Measurements from ENCODE around the gene SERAC1.
"Not testable (repeated sequence)": the region's sequence is repeated elsewhere in the genome, so short reads cannot be mapped to it uniquely, and the experiment has no call there.

SERAC1 gene

DNA sequence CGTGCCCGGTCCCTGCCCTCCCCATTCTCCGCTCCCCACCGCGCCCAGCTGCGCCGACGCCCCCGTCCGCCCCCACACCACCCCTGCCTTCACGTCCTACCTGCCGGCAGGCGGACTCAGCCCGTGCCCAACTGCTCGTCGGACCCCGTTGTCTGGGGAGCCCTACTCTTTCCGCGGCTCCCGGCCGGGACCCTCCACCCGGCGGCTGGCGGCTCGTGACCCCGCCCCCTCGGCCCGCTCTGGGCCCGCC, at the start of gene SERAC1:
Gene SERAC1, minus strand, starts transcription at position 223 of the 250 bp plus-strand sequence. CDS start 9,899 bp downstream, outside the sequence.
- DNase-seq, result no peak

DNA sequence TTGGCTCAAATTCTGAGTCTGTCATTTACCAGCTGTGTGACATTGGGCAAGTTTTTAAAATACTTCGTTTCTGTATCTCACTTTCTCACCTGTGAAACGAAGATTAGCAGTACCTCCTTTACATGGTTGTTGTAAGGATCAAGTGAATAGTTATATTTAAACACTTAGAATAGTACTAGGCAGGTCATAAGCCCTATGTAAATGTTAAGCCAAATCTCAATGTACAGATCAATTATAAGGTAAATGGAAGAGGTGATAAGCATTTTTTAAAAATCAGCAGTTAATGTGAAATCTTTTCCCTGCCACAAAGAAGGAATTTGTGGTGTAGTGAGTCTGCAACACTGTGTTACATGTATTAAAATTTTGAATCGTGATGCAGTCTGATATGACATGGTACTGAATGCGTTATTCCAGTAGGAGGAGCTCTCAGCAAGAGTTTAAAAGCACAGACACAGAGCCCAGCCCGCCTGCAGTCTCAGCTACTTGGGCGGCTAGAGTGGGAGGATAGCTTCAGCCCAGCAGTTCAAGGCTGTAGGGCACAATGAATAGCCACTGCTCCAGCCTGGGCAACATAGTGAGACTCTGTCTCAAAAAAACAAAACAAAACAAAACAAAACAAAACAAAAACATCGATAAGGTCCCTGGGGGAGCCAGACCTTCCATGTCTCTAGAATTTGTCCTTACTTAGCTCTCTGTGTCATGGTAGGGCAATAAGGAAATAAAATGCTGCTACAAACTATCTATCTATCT, 46.0 kb upstream of the SERAC1 start:
- peak; percentile 27 for DNase-seq

DNA sequence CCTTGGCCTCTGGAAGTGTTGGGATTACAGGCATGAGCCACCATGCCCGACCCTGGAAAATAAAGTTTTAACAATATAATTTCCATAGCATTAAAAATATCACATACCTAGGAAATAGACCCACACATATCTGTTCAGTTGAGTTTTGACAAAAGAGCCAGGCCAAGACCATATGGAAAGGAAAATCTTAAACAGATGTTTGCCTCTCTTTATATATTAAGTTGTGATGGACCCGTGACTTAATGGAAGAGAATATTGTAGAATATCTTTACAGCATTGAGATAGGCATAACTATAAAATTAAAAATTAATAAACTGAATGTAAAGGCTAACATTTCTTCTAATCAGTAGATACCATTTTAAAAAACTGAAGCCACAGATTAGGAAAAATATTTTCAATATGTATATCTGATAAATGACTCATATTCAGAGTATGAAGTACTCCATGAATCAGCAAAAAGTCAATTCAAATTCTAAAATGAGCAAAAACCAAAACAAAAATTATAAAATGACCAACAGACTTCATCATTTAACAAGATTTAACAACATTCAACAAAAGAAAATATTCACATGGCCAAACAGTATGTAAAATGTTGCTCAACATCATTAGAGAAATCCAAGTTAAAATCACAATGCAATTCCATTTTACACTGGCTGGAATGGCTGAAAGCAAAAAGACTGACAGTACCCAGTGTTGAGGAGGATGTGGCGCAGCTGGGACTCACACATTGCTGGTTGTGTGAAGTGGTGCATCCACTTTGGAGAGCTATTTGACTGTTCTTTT, 43.4 kb upstream of the SERAC1 start:
- no peak for DNase-seq

DNA sequence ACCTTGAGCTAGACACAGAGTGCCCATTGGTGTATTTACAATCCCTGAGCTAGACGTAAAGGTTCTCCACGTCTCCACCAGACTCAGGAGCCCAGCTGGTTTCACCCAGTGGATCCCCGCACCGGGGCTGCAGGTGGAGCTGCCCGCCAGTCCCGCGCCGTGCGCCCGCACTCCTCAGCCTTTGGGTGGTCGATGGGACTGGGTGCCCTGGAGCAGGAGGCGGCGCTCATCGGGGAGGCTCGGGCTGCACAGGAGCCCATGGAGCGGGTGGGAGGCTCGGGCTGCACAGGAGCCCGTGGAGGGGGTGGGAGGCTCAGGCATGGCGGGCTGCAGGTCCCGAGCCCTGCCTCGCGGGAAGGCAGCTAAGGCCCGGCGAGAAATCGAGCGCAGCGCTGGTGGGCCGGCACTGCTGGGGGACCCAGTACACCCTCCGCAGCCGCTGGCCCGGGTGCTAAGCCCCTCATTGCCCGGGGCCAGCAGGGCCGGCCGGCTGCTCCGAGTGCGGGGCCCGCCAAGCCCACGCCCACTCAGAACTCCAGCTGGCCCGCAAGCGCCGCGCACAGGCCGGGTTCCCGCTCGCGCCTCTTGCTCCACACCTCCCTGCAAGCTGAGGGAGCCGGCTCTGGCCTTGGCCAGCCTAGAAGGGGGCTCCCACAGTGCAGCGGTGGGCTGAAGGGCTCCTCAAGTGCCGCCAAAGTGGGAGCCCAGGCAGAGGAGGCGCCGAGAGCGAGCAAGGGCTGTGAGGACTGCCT, 41.7 kb upstream of the SERAC1 start:
- DNase-seq, result not testable (repeated sequence)

DNA sequence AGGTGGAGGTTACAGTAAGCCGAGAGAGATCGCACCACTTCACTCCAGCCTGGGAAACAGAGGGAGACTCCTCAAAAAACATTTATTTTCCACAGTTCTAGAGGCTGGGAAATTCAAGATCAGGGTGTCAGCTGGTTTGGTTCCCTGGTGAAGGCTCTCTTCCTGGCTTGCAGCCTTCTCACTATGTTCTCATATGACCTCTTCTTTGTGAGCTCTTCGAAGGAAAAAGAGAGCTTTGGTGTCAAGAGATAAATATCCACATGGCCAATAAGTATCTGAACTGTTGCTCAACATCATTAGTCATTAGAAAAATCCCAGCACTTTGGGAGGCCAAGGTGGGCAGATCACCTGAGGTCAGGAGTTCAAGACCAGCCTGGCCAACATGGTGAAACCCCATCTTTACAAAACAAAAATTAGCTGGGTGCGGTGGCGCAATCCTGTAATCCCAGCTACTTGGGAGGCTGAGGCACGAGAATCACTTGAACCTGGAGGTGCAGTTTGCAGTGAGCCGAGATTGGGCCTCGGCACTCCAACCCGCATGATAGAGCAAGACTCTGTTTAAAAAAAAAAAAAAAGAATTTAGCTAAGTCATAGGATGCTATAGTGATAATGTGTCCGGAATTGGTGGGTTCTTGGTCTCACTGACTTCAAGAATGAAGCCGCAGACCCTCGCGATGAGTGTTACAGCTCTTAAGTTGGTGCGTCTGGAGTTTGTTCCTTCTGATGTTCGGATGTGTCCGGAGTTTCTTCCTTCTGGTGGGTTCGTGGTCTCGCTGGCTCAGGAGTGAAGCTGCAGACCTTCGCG, 40.4 kb upstream of the SERAC1 start:
- not testable (repeated sequence) for DNase-seq

DNA sequence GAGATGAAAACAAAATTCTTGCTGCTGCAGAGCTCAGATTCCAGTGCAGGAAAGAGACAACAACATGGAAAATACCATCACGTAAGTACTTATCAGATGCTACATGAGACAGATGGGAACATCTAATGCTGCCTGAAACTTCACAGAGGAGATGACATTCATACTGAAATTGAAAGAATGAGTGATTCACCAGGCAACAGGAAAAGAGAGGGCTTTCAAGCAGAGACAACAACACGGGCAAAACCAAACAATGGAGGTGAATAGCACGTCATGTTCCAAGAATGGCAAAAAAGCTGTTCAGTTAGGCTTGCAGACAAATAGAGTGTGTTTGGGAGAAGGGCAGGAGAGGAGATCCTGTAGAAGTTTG, 39.3 kb upstream of the SERAC1 start:
- no peak for DNase-seq

DNA sequence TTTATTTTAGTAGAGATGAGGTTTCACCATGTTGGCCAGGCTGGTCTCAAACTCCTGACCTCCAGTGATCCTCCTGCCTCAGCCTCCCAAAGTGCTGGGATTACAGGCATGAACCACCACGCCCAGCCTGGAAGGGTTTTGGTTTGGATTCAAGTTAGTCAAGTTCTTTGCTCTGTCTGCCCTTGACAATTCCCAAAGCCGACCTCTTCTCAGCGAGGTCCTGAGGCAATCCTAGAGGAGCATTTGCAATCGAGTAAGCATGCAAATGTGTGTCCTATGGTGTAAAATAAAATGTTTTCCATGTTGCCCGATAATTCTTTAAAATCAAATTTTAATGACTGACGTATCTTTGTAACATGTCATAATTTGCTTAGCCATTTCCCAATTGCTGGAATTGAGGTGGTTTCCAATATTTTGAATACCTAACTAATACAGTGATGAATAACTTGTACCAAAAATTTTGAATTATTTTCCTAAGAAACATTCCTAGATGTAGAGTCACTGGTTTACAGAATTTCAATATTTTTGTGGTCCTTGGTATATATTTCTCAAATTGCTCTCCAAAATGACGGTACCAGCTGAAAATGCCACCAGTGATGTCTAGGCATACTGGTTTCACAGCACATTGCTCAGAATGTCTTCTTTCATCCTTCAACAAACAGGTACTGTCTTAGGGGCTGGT, 38.8 kb upstream of the SERAC1 start:
- no peak for DNase-seq

DNA sequence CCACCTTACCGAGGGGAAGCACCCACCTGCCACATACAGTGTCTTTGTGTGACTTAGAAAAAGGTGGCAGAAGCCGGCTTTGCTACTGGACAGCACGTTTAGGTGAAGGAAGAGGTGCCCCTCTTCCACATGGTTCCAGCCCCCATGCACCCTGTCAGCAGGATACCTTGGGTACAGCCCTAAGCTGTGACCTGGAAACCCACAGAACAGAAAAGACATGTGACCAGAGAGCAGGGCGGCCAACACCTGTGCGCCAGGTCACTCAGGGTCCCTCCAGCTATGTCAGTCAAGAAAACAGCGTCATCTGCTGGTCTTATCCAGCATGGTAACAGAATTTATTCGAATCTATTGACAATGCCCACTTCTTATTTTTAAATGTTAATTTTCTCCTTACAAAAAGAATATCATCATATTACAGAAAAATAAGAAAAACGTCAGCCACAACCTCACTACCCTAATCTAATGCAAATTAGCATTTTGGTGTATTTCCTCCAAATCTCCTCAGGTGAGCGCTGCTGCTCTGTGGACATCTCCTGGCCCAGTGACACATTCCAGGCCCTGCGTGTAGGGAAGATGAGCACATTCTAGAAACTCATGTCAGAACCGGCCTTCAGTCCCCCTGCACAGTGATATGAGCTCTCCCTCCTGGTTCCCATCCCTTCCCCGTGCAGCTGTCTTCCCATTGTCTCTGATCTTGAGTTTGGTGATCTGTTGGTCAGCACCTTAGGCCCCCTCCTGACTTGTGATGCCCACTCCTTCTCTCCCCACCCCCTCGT, 37.3 kb upstream of the SERAC1 start:
- DNase-seq, result no peak

DNA sequence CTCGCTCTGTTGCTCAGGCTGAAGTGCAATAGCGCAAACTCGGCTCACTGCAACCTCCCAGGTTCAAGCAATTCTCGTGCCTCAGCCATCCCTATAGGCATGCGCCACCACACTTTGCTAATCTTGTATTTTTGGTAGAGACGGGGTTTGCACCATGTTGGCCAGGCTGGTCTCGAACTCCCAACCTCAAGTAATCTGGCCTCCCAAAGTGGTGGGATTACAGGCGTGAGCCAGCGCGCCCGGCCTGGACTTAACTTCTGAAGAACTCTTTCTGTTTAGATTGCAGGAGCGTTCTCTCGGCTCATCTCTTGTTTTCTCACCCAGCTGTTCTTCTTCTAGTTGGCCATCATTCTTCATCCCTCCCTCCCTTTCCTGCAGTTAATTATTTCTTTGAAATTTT, 30.4 kb upstream of the SERAC1 start:
- DNase-seq, result no peak

DNA sequence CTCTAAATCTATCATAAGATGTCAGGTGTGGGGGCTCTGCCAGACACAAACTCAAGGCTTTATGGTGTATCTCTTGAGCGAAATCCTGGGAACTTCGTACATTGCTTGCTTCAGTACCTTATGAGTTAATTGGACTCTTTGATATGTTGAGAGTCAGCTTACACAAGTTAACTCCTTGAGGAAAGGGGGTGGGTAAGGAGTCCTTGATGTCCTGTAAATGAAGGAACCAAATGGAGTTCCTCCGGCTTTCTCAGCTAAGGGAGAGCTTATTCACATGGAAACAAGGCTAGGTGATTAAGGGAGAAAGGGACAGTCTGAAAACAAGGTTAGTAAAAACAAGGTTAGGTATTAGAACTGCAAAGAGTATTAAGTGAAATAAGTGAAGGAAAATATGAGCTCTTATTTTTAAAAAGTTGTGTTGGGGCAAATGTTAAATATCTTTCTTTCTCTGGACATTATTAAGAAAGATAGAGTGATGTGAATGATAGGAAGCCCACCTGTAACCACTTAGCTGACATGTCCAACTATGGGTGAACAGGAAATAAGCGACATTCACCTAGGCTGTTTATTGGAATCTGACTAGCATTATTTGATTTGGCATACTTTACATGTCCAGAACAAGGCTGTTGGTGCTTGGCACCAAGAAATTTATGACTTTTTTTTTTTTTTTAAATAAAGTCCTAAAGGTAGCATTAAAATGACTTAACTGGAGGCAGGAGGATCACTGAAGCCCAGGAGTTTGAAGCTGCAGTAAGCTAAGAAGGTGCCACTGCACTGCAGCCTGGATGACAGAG, 26.6 kb upstream of the SERAC1 start:
- no peak for DNase-seq

DNA sequence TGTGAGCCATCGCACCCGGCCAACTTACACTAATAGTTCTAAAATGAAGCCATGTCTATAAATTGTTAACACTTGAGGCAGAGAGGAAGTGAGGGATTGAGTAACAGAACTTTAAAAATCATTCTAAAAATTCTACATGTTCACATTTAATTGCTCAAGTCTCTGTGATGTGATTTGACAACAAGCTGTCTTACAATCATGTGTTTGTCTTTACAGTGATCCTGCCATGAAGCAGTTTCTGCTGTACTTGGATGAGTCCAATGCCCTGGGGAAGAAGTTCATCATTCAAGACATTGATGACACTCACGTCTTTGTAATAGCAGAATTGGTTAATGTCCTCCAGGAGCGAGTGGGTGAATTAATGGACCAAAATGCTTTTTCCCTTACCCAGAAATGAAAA, 23.7 kb upstream of the SERAC1 start:
- no peak for DNase-seq

DNA sequence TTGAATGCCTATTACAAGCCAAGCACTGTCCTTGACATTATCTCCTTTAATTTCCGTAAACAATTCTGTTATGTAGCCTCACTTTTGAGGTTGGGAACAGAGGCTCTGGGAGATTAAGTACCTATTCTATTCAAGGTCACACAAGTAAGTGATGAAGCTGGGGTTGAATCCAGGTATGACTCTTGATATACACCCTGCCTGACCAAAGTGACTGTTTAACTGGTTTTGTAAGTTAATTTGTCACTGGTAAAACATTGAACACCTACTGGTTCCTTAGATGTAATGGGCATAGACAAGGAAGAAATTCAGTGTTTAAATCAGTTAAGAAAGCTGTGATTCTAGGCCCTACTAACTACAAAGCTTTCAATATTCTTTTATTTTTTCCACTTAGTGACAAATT, 23.0 kb upstream of the SERAC1 start:
- DNase-seq, result no peak

DNA sequence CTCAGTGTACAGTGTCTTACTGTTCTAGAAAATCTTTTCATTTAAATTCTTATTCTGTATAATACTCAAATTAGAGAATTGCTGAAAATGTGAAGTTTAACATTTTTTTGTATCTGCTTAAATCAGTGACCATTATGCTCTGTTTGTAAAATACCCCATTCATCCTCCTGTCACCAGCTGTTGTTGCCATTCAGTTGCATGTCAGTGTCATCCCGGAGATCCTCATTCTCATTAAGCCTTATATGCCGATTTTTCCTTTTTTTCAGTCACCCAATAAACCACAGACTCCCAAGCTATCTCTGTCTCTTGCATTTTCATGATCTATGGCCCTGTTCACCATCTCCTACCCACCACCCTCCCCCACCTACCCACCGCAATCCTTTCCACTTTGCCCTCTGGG, 20.5 kb upstream of the SERAC1 start:
- DNase-seq, result no peak

DNA sequence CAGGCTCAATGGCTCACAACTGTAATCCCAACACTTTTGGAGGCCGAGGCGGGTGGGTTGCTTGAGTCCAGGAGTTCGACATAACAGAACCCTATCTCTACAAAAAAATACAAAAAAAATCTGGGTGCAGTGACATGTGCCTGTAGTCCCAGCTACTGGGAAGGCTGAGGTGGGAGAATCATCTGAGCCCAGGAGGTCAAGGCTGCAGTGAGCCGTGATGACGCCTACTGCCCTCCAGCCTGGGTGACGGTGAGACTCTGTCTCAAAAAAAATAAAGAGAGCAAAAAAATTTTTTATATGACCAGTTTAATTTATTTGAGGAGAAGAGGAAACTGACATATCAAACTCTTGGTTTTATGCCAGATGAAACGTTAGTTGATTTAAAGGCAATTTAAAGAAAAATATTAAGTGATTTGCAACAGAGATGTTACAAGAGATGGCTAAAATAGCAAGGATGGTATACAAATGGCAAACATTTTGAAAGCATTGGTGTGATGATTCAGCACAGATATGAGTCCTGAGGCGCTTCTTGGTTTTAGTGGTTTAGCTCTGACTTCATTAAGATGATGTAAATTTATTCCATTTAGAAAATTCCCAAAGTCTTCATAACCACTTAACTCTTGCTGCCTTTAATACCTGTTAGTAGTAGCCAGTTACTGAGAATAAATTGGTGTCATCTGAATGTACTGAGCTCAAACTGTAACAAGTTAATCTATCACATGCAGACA, 17.8 kb upstream of the SERAC1 start:
- no peak for DNase-seq

DNA sequence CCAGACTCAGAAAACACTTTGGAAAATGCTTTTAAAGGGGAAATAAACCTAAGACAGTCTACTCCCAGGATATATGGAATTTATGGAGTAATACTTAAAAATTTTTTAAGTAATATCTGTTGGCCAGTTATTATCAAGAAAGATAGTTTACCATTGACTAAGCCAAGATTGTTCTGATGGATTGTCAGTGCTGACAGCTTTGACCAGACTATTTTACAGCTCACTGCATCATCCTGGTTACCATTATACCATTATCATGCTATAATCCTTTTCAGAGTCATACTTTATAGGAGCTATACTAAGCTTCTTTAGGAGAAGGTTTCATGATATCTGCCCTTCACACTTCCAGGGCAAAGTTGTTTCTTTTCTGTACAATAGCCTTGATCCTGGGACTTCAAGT, 16.5 kb upstream of the SERAC1 start:
- DNase-seq, result no peak

DNA sequence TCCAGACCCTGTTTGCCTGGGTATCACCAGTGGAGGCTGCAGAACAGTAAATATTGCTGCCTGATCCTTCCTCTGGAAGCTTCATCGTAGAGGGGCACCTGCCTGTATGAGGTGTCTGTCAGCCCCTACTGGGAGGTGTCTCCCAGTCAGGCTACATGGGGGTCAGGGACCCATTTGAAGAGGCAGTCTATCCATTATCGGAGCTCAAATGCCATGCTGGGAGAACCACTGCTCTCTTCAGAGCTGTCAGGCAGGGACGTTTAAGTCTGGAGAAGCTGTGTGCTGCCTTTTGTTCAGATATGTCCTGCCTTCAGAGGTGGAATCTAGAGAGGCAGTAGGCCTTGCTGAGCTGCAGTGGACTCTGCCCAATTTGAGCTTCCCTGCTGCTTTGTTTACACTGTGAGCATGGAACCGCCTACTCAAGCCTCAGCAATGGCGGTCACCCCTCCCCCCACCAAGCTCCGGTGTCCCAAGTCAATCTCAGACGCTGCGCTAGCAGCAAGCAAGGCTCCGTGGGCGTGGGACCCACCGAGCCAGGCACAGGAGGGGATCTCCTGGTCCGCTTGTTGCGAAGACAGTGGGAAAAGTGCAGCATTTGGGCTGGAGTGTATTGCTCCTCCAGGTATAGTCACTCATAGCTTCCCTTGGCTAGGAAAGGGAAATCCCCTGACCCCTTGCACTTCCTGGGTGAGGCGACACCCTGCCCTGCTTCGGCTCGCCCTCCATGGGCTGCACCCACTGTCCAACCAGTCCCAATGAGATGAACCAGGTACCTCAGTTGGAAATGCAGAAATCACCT, 15.3 kb upstream of the SERAC1 start:
- not testable (repeated sequence) for DNase-seq

DNA sequence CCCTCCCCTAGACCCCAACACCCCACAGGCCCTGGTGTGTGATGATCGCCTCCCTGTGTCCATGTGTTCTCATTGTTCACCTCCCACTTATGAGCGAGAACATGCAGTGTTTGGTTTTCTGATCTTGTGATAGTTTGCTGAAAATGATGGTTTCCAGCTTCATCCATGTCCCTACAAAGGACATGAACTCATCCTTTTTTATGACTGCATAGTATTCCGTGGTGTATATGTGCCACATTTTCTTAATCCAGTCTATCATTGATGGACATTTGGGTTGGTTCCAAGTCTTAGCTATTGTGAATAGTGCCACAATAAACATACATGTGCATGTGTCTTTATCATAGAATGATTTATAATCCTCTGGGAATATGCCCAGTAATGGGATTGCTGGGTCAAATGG, 9.7 kb upstream of the SERAC1 start:
- DNase-seq, result not testable (repeated sequence)

DNA sequence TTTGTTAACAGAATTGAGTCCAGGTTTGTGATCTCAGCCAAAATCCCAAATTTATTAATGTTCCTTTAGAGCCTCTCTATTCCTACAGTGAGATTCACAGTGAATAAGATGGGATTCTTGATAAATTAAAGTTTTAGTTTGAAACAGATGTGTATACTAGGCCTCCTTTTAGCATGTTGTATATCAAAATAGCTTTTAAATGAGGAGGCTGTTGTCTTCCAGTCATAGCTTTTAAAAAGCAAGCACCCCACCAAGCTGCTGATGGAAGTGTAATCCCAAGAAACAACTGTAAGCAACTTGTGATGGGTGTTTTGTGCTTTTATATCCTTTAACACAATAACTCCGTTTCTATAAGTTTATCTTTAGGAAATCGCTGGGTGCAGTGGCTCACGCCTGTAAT, 7.0 kb upstream of the SERAC1 start:
- no peak for DNase-seq

DNA sequence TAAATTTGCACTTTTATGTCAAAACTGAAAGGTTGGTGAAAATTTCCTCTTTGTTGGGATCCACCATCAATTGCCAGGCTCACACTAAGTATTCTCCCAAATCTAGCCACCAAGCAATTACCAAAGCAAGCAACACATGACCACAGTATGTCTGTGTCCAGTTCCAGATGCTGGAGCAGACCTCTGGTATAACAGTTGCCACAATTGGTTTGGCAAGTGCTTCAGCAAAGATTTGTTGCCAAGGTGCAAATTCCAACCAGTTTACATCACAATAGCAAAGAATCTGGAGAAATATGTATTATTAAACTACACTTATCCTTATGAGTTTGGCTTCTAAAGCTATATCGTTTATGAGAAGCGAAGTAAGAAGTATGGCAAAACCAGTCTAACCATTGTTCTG, 6.5 kb upstream of the SERAC1 start:
- no peak for DNase-seq

Measured in GF-D8 (cell line).